IMR-90 (cell line): ENCODE measurements around the gene REXO1.
"Not testable (repeated sequence)": the region's sequence is repeated elsewhere in the genome, so short reads cannot be mapped to it uniquely, and the experiment has no call there.

Experiments used
- BHLHE40 ChIP-seq: fragments of 150-350 bp; IDR thresholded peaks from 2 replicates; pipeline ENCODE4 v1.6.1; 2016; ENCODE audit warnings: mild to moderate bottlenecking, low read depth, low read length
- CEBPB ChIP-seq: IDR thresholded peaks from 2 replicates; pipeline ENCODE4 v1.6.1; 2012; ENCODE audit warnings: low read depth, low read length, improper control_type of control experiment
- CTCF ChIP-seq: conservative IDR thresholded peaks from 2 replicates; pipeline ENCODE4 v1.5.1; 2012; ENCODE audit warnings: mild to moderate bottlenecking, low read depth, low read length, improper control_type of control experiment
- MAFK ChIP-seq: IDR thresholded peaks from 2 replicates; pipeline ENCODE4 v1.6.1; 2012; ENCODE audit warnings: low read depth, low read length, improper control_type of control experiment
- NFE2L2 ChIP-seq: fragments of 150-350 bp; IDR thresholded peaks from 2 replicates; pipeline ENCODE4 v1.6.1; 2016; ENCODE audit warnings: low read depth, mild to moderate bottlenecking, low read length
- POLR2A ChIP-seq: IDR thresholded peaks from 2 replicates; pipeline ENCODE4 v1.6.1; 2012; ENCODE audit warnings: mild to moderate bottlenecking, low read depth, low read length
- SMC3 ChIP-seq: fragments of 150-350 bp; IDR thresholded peaks from 2 replicates; pipeline ENCODE4 v1.6.1; 2016; ENCODE audit warnings: low read depth, mild to moderate bottlenecking, antibody characterized with exemption, low read length, moderate library complexity
- TF ChIP-seq, protein P1 (sequence below): fragments of 150-350 bp; IDR thresholded peaks from 2 replicates; pipeline ENCODE4 v1.6.1; 2016; ENCODE audit warnings: low read depth, mild to moderate bottlenecking, low read length, moderate library complexity, borderline replicate concordance

DNA sequence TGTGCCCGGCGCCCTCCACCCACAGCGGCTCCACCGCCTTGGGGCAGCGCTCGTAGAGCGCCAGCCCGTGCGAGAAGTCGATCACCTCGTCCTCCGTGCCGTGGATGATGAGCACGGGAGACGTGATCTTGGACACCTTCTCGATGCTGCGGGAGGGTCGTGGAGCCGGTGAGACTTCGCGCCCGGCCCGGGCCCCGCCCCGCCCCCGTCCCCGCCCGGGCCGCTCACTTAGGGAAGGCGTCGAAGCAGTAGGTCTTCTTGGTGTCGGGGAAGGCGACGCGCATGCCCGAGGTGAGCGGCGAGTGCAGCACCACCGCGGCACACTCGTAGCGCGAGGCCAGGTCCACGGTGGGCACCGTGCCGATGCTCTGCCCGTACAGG is 29.0 kb upstream of the REXO1 start:
- not testable (repeated sequence) for TF ChIP-seq CTCF, BHLHE40, NFE2L2, CEBPB, POLR2A, MAFK, SMC3
- TF ChIP-seq, protein P1, sequence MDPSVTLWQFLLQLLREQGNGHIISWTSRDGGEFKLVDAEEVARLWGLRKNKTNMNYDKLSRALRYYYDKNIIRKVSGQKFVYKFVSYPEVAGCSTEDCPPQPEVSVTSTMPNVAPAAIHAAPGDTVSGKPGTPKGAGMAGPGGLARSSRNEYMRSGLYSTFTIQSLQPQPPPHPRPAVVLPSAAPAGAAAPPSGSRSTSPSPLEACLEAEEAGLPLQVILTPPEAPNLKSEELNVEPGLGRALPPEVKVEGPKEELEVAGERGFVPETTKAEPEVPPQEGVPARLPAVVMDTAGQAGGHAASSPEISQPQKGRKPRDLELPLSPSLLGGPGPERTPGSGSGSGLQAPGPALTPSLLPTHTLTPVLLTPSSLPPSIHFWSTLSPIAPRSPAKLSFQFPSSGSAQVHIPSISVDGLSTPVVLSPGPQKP, result not testable (repeated sequence)
